ENCODE results near the gene SLX4IP.

DNA sequence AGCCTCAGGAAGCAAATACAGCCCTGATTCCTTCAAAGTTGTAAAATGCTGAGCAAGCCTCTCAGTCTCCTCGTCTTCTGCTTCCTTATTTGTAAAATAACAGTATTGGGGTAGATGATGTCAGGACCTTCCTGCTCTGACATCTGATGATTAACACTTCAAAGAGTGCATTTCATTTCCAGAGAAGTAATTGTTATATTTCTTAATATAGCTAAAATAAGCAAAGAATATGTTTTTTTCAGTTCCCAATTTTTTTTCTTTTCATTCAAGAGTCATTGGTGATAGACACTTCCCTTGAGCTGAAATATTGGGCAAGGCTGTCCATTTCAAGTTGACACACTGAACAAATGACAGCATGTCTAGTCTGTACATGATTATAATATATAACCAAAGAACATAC, 53.4 kb downstream of the SLX4IP start:
- no peak for TF ChIP-seq CTCF (IDR thresholded peaks at IDR 0.05; ENCODE audit: extremely low read depth in 1 of 2, insufficient read depth in 1 of 2, low read depth in 1 of 2, low read length in 2 of 2)
- TF ChIP-seq POLR2AphosphoS5 (IDR thresholded peaks at IDR 0.05; ENCODE audit: insufficient read depth, low read depth, low read length) = no peak
- no peak for TF ChIP-seq JUN (IDR thresholded peaks at IDR 0.05; ENCODE audit: borderline replicate concordance, insufficient read depth, insufficient read length, low read depth)
- TF ChIP-seq POLR2A (IDR thresholded peaks at IDR 0.05; ENCODE audit: low read depth, low read length) = no peak
